Muscle of arm (tissue), 12 donors: ENCODE results near the gene EIF2B2. TPM values are rescaled to one million over a fixed set of nuclear protein-coding genes. Genes with fewer than 3 reads are reported as not detected.

Experiments used
- DNase-seq: peaks from one replicate; pipeline ENCODE4 v3.0.0-alpha.2; 2013
- polyA plus RNA-seq, 12 donors: library from polyadenylated mRNA; unstranded; fragments of 120-200 nt; gene quantifications; one replicate each; pipeline ENCODE4 v1.2.1, GENCODE V29; 2013; ENCODE audit not compliant: insufficient read length in 12 of 12

Gene EIF2B2
- polyA plus RNA-seq, 12 donors, result 28.0 to 61.0 (median 50.2) TPM; not detected in 1

- no peak for DNase-seq
These were observed 37.1 kb upstream of the EIF2B2 start for GRCh38 chr14:74965486-74966153.

DNA sequence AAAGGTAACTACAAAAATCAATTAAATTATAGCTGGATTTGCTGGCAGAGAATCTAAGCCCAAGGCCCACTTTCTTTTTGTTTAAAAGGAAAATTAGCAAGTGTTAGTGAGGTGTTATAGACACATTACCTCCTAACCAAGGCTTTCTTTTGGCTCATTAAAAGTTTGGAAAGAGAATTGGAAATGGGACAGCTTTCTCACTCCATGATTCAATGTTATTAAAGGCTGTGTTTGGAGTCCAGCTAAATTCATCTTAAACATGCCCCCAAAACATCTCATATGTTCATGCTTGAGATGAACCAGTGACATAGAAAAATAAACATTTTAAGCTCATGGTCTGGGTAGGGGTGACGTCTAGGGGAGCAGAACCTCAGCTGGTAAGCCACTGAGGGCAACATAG, 33.9 kb upstream of the EIF2B2 start:
- no peak for DNase-seq

DNA sequence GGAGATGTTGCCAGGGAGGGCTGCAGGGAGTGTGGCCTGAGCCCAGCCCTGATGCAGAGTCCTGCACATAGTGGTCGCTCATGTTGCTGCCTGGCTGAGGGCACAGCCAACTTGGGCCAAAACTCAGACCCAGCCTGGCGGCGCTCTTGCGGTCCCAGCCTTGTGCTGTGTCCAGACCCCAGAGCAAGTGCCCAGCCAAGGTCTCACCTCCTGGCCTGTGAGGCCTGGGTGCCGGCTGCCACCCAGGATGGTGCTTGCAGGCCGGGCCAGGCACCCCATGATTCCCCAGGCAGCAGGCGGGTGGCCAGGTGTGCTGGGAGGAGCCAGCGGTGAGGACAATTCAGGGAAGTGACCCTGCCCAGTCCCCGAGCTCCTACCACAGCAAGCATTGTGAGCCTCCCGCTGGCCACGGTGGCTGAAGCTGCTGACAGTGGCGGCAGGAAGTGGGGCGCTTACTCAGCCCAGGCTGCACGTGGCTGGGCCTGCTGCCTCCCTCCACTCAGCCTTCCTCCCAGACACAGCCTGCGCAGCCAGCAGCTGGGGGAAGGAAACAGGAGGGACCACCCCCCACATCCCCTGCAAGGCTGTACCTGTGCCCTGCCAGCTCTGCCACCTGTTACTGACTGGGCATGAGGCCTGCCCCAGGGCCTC, 29.6 kb upstream of the EIF2B2 start:
- no peak for DNase-seq

- DNase-seq, result no peak
These were observed 28.8 kb upstream of the EIF2B2 start for GRCh38 chr14:74973905-74974363.

DNA sequence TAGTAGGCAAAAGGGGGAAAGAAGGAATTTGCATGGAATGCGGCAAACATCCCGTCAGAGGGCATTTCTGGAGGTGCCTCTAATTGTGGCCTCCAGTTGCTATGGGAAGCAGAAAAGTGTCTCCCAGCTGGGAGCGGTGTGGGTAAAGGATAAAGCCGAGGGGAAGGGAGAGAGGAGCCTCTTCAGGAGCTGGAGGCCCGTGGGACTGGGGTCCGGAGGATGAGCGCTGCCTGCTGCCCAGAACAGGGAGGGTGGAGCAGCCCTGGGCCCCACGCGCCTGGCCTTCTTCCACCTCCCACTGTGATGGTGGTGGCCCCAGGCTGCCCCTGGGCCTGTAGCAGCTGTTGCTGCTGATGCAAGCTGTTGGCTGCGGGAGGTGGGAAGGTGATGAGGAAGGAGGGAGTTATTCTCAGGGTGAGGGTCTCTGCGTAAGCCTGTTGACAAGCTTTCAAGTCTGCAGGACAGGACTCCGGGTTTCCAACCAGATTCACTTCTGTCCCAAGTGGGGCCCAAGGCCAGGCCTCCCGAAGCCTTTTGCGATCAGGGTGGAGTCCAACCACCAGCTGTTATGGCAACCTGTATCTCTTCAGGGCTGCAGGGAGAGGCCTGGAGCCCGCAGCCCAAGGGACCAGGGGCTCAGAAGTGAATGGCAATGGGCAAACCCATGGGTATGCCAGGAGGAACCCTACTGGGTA, 28.2 kb upstream of the EIF2B2 start:
- DNase-seq, result peak; percentile 72

DNA sequence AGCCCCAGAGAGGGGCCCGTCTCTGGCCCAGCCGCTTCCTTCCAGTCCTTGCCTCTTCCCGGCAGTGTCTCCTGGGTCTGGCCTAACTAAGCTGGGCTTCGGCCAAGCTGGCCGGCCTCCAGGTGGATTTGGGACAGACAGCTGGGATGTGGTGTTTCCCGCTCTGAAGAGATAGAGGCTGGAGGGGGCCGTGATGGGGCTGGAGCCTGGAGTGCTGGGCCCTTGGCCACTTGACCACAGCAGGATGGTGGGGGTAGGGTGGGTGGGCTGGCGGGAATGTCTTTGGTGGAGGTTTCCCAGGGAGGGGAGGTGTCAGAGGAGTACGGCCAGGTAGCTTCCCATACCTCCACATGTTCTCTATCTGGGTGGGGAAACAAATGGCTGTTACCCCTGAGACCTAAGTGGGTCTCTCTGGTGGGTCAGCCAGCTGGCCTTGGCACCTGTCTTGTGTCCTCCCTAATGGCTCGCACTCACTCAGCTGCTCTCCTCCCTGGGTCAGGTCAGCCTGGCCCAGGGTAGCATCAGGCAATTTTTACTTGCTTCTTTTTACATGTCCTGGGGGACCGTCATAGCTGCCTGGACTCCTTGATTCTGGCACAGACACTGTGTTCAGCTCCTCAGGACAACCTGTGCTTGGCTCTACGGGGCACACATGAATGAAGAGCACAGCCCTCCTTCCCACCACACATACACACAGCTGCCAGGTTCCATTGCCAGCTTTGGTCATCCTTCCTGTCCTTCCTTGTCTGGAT, 27.5 kb upstream of the EIF2B2 start:
- DNase-seq, result peak; percentile 92

GRCh38 chr14:74976264-74977113, 26.2 kb upstream of the EIF2B2 start:
- no peak for DNase-seq

- DNase-seq, result no peak
These were observed 25.4 kb upstream of the EIF2B2 start for GRCh38 chr14:74977164-74977900.

GRCh38 chr14:74977901-74978385, 24.8 kb upstream of the EIF2B2 start:
- no peak for DNase-seq

DNA sequence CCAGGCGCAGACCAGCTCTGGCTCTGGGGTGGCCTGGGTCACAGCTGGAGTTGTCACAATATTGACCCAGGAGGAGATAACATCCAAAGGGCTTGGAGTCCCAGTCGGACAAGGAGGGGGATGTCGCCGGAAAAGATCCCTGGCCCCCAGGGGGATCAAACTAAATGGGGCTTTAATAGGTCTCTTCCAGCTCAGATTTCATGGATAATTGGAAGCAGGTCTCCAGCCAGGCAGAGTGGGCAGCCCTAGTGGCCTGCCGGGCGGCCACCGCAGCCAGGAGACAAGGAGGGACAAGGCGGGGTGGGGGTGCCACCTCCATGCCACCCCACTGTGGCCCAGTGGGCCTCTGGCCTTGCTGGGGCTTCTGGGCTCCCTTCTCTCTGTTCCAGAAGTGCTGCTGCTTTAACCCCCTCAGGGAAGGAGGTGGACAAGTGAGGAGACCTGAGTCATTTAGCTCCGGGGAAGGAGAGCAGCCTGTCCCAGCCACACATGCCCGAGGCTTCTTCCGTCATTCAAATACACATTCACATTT, 24.2 kb upstream of the EIF2B2 start:
- no peak for DNase-seq

- DNase-seq, result no peak
These were observed 23.7 kb upstream of the EIF2B2 start for GRCh38 chr14:74979029-74979428.

DNA sequence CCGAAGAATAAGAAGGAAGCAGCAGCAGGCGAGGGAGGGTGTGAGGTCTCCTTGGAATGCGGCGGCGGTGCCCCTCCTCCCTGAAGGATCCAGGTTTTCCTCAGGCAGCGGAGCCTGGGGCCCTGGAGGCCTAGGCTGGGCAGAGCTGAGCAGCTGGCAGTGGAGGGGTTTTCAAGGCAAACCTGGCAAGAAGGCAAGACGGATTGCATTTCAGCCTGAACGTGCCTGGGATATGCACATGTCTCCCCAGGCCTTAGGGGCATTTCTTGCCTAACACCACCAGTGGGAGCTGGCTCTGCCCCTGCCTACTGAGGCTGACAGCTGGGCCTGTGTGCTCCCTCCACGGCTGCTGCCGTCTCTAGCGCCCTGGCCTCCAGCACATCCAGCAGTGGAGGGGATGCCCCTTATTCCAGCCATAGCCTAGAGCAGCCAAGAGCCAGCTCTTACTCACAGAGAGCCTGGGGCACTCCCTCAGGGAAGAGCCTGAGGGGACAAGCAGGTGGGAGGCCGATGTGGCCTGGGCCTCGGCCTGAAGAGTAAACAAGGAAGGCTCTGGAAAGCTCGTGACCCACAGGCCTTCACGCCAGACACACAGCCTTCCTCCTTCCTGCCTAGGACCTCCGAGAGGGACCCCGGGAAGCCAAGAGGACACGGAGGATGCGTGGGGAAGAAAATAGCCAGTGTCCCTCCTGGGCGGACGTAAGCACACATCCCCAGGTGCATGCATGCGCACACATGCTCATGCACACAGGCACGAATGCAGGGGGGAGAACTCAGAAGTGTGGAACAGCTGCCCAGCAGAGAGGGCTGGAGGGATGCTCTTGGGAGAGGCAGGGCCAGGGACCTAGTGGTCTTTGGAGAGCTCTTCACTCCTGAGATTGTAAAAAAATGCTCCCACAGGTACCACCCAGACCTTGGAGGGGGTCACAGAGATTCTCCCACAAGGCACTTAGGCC, 23.0 kb upstream of the EIF2B2 start:
- peak; percentile 57 for DNase-seq

DNA sequence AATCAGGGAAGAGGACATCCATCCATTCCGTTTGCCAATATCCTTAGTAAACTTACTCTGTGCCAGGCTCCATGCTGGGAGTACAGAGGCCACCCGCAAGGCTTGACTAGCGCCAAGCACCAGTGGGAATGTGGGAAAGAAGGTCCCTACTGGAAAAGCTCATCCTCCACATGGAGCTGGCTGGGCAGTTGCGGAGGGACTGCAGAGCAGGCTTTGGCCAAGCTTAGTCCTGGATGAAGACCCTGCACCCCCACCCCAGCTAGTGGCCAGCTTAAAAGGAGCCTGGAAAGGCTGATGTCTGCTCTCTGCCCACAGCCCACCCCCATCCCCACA, 22.4 kb upstream of the EIF2B2 start:
- no peak for DNase-seq

DNA sequence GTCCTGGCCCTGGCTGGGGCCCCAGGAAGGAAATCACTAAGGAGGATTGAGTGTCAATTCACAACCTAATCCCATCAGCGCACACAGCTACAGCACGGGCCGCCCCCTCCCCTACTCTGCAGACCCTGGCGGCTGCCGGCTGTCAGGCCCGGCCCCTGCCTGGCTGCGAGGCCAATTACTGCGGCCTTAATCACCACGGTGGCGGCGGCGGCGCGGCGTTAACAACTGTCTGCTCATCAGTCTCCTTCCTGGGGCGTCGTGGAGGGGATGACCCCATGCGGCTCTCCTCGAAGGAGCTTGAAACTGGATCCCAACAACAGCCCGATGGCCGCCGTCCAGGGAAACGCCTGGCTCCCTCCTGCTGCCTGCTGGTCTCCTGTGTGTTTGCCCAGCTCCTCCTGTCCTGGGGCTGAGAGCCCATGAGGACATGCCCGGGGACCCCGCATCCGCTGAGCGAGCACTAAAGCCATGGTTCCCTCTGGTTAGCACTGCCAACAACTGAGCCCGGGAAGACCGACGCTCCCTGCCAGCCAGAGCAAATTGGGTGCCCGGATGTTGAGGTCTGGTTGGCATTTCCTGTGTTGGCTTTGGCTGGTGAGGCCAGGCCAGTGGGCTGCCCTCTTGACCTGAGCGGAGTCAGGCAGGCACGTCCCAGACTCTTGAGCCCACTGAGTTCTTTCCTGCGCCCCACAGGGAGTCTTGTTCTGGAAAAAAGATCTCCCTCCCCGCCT, 21.8 kb upstream of the EIF2B2 start:
- DNase-seq, result no peak

DNA sequence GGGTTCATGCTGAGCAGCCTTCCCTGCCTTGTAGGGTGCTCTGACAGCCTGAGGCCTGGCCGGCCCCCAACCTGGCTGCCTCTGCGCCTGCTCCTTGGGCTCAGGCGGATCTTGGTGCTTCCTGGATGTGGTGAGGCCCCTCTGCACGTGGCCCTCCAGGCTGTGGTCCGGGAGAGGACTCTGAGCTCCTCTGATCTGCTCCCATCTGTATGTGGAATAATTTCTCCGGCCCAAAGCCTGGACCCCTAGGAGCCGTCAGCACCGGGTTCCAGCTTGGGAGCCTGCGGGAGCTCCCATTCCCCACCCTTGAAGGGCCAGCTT, 21.3 kb upstream of the EIF2B2 start:
- no peak for DNase-seq

DNA sequence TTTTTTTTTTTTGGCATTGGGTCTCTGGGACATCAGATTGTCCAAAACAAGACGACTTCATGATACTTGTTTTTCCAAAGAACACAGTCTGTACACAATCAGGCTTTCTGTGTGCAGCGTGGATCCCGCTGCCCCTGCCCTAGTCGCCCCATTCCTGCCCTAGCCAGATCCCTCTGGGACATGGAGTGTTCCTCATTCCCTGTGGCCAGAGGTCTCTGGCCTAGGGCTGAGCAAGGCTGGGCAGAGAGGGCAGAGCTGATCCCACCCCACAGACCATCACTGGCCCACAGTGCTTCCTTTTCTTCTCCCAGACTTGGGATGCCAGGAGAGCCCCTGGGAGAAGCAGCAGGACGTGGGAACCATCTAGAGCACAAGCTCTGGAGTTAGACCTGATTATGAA, 20.9 kb upstream of the EIF2B2 start:
- DNase-seq, result no peak

- DNase-seq, result no peak
These were observed 20.1 kb upstream of the EIF2B2 start for GRCh38 chr14:74982661-74983060.

- DNase-seq, result no peak
These were observed 19.4 kb upstream of the EIF2B2 start for GRCh38 chr14:74983343-74983742.
